PFSK-1 (cell line): ENCODE measurements around the gene PIEZO2.

ENCODE experiments used
- POLR2AphosphoS5 ChIP-seq: IDR thresholded peaks from 2 replicates; pipeline ENCODE4 v1.6.1; 2012; ENCODE audit warnings: low read depth, mild to moderate bottlenecking, control low read depth, low read length, moderate library complexity
- SIN3A ChIP-seq: IDR thresholded peaks from 2 replicates; pipeline ENCODE4 v1.6.1; 2012; ENCODE audit warnings: mild to moderate bottlenecking, low read length, moderate library complexity, borderline replicate concordance; ENCODE audit not compliant: insufficient read depth
- TAF1 ChIP-seq: IDR thresholded peaks from 2 replicates; pipeline ENCODE4 v1.6.1; 2012; ENCODE audit warnings: low read length, control low read depth, borderline replicate concordance; ENCODE audit not compliant: insufficient read depth
- TF ChIP-seq, protein P1 (sequence below), 2 experiments: IDR thresholded peaks; 2 replicates each; pipeline versions ENCODE4 v1.6.1 to v1.8.0; 2011 to 2012; ENCODE audit warnings: low read depth in 2 of 2, low read length in 2 of 2, control low read depth in 1 of 2, inconsistent platforms in 1 of 2, mild to moderate bottlenecking in 1 of 2, moderate library complexity in 1 of 2; ENCODE audit not compliant: insufficient read depth in 1 of 2

DNA sequence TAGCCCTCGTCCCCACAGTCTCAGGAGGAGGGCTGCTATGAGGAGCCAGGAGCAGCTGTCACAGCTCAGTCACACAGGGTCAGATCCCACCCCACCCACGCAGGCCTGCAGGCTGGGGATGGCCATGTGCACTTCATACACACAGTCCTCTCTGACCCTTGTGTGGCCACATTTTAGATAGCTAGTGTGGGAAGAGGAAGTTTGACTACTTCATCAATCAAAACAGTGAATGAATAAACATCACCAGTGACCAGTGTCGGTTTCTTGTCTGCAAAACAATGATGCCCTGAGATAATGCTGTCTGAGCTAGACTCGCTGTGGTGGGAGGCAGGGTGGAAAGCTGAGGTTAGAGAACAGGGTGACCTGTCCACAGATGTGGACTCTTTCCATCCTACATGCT, 107.1 kb downstream of the PIEZO2 start:
- TF ChIP-seq TAF1 (no peak), POLR2AphosphoS5 (no peak), SIN3A (no peak)
- TF ChIP-seq, protein P1, sequence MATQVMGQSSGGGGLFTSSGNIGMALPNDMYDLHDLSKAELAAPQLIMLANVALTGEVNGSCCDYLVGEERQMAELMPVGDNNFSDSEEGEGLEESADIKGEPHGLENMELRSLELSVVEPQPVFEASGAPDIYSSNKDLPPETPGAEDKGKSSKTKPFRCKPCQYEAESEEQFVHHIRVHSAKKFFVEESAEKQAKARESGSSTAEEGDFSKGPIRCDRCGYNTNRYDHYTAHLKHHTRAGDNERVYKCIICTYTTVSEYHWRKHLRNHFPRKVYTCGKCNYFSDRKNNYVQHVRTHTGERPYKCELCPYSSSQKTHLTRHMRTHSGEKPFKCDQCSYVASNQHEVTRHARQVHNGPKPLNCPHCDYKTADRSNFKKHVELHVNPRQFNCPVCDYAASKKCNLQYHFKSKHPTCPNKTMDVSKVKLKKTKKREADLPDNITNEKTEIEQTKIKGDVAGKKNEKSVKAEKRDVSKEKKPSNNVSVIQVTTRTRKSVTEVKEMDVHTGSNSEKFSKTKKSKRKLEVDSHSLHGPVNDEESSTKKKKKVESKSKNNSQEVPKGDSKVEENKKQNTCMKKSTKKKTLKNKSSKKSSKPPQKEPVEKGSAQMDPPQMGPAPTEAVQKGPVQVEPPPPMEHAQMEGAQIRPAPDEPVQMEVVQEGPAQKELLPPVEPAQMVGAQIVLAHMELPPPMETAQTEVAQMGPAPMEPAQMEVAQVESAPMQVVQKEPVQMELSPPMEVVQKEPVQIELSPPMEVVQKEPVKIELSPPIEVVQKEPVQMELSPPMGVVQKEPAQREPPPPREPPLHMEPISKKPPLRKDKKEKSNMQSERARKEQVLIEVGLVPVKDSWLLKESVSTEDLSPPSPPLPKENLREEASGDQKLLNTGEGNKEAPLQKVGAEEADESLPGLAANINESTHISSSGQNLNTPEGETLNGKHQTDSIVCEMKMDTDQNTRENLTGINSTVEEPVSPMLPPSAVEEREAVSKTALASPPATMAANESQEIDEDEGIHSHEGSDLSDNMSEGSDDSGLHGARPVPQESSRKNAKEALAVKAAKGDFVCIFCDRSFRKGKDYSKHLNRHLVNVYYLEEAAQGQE (IDR thresholded peaks at IDR 0.05; ENCODE audit: insufficient read depth in 1 of 2, low read depth in 2 of 2, low read length in 2 of 2): no peak
